GM13976 (cell line): Measurements from ENCODE around the gene PCDHB14.
"Not testable (repeated sequence)": the region's sequence is repeated elsewhere in the genome, so short reads cannot be mapped to it uniquely, and the experiment has no call there.

ENCODE experiments used
- DNase-seq: peaks from one replicate; pipeline ENCODE4 v3.0.0; 2012; ENCODE audit warnings: low spot score
- in situ Hi-C: fragments of 300-500 bp; cut with MboI; formaldehyde crosslinking; loops from one replicate; pipeline ENCODE4 v1.12.0; 2022; ENCODE audit warnings: low sequenced_read_pairs, mixed read lengths, inconsistent platforms; ENCODE audit not compliant: unreplicated experiment
- TF ChIP-seq, protein P1 (sequence below): IDR thresholded peaks from 2 replicates; pipeline ENCODE4 v1.5.1; 2012; ENCODE audit warnings: borderline replicate concordance, mild to moderate bottlenecking; ENCODE audit not compliant: insufficient read depth; ENCODE audit errors: extremely low read depth, missing control alignments, control extremely low read depth

The PCDHB14 gene

DNA sequence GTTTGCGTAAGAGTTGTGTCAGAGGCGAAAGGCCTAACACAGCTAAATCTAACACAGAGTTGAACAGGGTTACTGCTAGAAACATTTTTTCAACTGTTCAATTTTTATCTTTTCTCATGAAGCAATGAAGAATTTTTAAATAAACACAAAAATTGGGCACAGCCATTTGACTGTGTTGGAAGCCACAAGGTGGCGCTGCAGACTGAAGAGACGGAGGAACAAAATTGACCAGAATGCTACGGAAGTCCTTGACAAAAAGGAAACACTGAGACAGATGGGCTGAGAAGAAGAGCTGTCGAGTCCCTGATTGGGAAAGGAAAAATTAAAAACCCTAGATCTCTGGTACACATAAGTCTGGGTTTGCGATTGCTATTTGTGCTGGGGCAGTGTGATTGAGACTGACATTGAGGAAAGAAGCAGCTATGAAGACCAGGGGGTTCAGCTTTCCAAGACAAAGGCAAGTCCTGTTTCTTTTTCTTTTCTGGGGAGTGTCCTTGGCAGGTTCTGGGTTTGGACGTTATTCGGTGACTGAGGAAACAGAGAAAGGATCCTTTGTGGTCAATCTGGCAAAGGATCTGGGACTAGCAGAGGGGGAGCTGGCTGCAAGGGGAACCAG lies 36.1 kb upstream of the PCDHB14 start, which contains the start of gene PCDHB9:
PCDHB9 (plus strand) TSS at position 265 of the 616 bp plus-strand sequence; CDS start at position 423, 158 bp downstream.
- in situ Hi-C loops: no loop called here
- peak; percentile 32 for DNase-seq
- TF ChIP-seq, protein P1, sequence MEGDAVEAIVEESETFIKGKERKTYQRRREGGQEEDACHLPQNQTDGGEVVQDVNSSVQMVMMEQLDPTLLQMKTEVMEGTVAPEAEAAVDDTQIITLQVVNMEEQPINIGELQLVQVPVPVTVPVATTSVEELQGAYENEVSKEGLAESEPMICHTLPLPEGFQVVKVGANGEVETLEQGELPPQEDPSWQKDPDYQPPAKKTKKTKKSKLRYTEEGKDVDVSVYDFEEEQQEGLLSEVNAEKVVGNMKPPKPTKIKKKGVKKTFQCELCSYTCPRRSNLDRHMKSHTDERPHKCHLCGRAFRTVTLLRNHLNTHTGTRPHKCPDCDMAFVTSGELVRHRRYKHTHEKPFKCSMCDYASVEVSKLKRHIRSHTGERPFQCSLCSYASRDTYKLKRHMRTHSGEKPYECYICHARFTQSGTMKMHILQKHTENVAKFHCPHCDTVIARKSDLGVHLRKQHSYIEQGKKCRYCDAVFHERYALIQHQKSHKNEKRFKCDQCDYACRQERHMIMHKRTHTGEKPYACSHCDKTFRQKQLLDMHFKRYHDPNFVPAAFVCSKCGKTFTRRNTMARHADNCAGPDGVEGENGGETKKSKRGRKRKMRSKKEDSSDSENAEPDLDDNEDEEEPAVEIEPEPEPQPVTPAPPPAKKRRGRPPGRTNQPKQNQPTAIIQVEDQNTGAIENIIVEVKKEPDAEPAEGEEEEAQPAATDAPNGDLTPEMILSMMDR: peak; percentile 25

GRCh38 chr5:141188682-141189081 lies 34.5 kb upstream of the PCDHB14 start:
- DNase-seq, in situ Hi-C loops: not testable (repeated sequence)

- in situ Hi-C loops, DNase-seq: not testable (repeated sequence)
Measured at GRCh38 chr5:141189131-141189530, 34.0 kb upstream of the PCDHB14 start.

DNA sequence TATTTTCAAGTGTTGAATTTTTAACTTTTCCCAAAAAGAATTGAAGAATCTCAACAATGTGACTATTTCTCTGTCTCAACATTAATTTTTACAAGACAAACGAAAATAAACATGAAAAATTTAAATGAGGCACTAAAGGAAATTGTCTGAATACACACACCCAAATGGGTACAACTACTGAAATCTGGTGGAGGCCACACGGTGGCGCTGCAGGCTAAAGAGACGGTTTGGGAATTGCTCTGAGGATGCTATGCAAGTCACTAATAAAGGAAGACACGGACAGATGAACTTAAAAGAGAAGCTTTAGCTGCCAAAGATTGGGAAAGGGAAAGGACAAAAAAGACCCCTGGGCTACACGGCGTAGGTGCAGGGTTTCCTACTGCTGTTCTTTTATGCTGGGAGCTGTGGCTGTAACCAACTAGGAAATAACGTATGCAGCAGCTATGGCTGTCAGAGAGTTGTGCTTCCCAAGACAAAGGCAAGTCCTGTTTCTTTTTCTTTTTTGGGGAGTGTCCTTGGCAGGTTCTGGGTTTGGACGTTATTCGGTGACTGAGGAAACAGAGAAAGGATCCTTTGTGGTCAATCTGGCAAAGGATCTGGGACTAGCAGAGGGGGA lies 30.9 kb upstream of the PCDHB14 start, which contains the start of gene PCDHB10:
PCDHB10 (plus strand) TSS at position 244 of the 616 bp plus-strand sequence; CDS start at position 444, 200 bp downstream.
- DNase-seq: no peak
- TF ChIP-seq, protein P1: no peak
- in situ Hi-C loops: no loop called here

DNA sequence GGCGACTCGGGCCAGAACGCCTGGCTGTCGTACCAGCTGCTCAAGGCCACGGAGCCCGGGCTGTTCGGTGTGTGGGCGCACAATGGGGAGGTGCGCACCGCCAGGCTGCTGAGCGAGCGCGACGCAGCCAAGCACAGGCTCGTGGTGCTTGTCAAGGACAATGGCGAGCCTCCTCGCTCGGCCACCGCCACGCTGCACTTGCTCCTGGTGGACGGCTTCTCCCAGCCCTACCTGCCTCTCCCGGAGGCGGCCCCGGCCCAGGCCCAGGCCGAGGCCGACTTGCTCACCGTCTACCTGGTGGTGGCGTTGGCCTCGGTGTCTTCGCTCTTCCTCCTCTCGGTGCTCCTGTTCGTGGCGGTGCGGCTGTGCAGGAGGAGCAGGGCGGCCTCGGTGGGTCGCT lies 28.8 kb upstream of the PCDHB14 start:
- DNase-seq, in situ Hi-C loops: not testable (repeated sequence)

- TF ChIP-seq, protein P1: no peak
- in situ Hi-C loops: no loop called here
- DNase-seq: no peak
Measured at GRCh38 chr5:141196363-141196762, 26.8 kb upstream of the PCDHB14 start.

DNA sequence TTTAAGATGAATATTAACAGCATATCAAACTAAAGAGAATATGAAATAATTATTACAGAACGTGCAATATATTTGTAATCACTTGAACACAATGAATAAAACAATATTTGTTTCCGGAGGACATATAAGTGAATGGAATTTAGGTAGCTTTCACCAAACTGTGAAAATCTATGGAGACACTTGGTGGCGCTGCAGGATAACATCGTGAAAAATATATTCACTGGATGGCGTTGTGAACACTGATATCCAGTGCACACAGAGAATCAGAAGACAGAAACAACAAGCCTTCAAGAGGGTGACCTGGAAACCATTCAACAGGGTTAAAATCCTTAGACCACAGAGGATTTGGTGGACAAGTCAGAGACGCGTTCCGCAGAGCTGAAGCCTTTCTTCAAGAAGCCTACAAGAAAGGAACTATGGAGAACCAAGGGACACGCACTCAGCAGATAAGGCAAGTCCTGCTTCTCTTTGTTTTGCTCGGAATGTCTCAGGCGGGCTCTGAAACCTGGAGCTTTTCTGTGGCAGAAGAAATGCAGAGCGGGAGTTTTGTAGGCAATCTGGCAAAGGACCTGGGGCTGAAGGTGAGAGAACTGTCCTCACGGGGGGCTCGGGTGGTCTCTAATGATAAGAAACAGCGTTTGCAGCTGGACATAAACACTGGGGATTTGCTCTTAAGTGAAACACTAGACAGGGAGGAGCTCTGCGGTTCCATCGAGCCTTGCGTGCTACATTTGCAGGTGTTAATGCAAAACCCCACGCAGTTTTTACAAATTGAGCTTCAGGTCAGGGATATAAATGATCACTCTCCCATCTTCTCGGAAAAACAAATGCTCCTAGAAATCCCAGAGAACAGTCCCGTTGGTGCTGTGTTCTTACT lies 23.5 kb upstream of the PCDHB14 start, which contains the start of gene PCDHB11:
PCDHB11 (plus strand) TSS at position 269 of the 877 bp plus-strand sequence; CDS start at position 417, 148 bp downstream.
- TF ChIP-seq, protein P1: no peak
- no peak for DNase-seq
- in situ Hi-C loops: no loop called here

DNA sequence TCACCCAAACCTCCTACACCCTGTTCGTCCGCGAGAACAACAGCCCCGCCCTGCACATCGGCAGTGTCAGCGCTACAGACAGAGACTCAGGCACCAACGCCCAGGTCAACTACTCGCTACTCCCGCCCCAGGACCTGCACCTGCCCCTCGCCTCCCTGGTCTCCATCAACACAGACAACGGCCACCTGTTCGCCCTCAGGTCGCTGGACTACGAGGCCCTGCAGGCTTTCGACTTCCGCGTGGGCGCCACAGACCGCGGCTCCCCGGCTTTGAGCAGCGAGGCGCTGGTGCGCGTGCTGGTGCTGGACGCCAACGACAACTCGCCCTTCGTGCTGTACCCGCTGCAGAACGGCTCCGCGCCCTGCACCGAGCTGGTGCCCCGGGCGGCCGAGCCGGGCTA lies 22.0 kb upstream of the PCDHB14 start:
- DNase-seq, in situ Hi-C loops: not testable (repeated sequence)

DNA sequence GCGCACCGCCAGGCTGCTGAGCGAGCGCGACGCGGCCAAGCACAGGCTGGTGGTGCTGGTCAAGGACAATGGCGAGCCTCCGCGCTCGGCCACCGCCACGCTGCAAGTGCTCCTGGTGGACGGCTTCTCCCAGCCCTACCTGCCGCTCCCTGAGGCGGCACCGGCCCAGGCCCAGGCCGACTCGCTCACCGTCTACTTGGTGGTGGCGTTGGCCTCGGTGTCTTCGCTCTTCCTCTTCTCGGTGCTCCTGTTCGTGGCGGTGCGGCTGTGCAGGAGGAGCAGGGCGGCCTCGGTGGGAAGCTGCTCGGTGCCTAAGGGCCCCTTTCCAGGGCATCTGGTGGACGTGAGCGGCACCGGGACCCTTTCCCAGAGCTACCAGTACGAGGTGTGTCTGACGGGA lies 21.5 kb upstream of the PCDHB14 start:
- DNase-seq, in situ Hi-C loops: not testable (repeated sequence)
